ENCODE measurements around the gene MFAP1. TPM values are rescaled to one million over a fixed set of nuclear protein-coding genes. Genes with fewer than 3 reads are reported as not detected.

The MFAP1 gene
- total RNA-seq, 1 donor from 2014 or later, result 21.0 TPM

GRCh38 chr15:43800286-43801141 is 24.0 kb downstream of the MFAP1 start, which contains the start of gene HYPK:
TSS of gene HYPK (plus strand) at chr15:43800599. CDS start at chr15:43800623, 24 bp downstream.
- H3K4me1 ChIP-seq, result peaks cover 27% of the 10 kb centered on the region
- TF ChIP-seq CTCF (IDR thresholded peaks at IDR 0.05), result no peak
- DNase-seq (peak; percentile 96), ATAC-seq (peak; percentile 97)
- H3K36me3 ChIP-seq, result peaks cover 70% of the 10 kb centered on the region
- H3K9me3 ChIP-seq, result no peaks in the 10 kb centered on the region
- intact Hi-C loops (cut with DNase I), result no loop called here
- H3K4me3 ChIP-seq, result peak within 1 kb of the TSS; percentile 96
- H3K27me3 ChIP-seq, result no peaks in the 10 kb centered on the region
- peak within 1 kb of the TSS; percentile 87 for H3K27ac ChIP-seq

DNA sequence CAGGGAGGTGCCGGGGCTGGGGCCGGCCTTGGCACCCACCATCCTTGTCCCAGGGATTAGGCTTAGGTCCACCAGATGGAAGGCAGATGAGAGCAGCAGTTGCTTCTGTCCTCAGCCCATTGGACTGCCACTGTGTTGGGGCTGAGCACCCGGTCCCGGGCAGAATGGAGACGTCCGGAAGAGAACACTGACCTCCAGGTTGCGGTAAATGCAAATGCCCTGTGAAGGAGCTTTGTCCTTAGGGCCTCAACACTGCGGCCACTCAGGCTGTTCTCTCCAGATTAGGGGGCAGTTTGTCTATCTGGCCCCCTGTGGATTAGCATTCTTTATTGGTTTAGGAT is 24.6 kb downstream of the MFAP1 start, which contains the start of gene SERINC4:
SERINC4 (minus strand) TSS at position 276 of the 341 bp plus-strand sequence; CDS start at position 42, 234 bp downstream.
- H3K27me3 ChIP-seq, result no peaks in the 10 kb centered on the region
- ATAC-seq (peak; percentile 1), DNase-seq (peak; percentile 23)
- intact Hi-C loops (cut with DNase I), result no loop called here
- peaks cover 33% of the 10 kb centered on the region for H3K4me1 ChIP-seq
- H3K4me3 ChIP-seq, result peak within 1 kb of the TSS; percentile 96
- H3K27ac ChIP-seq, result peak within 1 kb of the TSS; percentile 87
- TF ChIP-seq CTCF (IDR thresholded peaks at IDR 0.05), result no peak
- no peaks in the 10 kb centered on the region for H3K9me3 ChIP-seq
- H3K36me3 ChIP-seq, result peaks cover 70% of the 10 kb centered on the region

DNA sequence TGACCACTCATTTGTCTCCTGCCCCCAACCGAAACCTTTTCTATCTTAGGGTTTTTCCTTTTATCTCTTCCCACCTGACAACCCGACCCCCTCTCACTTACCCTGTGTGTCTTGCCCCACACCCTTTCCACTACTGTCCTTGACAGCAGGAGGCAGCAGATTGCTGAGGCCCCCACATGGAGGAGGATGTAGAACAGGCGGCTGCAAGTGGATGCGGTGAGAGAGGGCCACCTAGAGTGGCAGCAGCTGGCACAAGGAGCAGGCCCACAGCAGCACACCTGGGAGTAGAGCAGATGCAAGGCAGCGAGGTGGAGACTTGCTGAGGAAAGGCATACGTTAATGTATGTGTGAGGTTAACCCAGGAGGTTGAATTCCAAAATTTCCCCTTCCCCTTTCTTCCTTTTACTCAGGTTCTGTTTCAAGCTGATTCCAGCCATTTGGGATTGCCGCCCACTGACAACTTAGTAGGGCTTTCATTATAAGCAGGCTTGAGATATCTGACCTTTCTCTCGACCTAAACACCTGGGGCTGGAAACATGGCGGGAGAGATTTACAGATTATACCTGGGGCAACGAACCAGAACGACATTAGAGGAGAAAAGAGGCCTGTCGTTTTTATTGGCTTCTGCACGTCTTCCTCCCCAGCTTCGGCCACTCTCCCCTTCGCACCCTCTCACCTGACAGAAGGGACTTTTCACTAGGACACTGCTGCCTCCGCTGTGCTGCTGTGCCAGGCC is 25.1 kb downstream of the MFAP1 start:
- Histone ChIP-seq H3K27me3 (no peaks in the 10 kb centered on the region), H3K4me1 (peaks cover 39% of the 10 kb centered on the region), H3K27ac (peak overlapping the region; percentile 87), H3K9me3 (no peaks in the 10 kb centered on the region), H3K36me3 (peaks cover 70% of the 10 kb centered on the region), H3K4me3 (no peak overlapping the region)
- DNase-seq (no peak), ATAC-seq (no peak)
- intact Hi-C loops (cut with DNase I), result no loop called here
- TF ChIP-seq CTCF (IDR thresholded peaks at IDR 0.05), result no peak

- Histone ChIP-seq H3K4me1 (peaks cover 51% of the 10 kb centered on the region), H3K27ac (no peak overlapping the region), H3K36me3 (peaks cover 55% of the 10 kb centered on the region), H3K4me3 (no peak overlapping the region), H3K9me3 (no peaks in the 10 kb centered on the region), H3K27me3 (no peaks in the 10 kb centered on the region)
- no peak for DNase-seq
- TF ChIP-seq CTCF (IDR thresholded peaks at IDR 0.05), result no peak
- intact Hi-C loops (cut with DNase I), result no loop called here
- ATAC-seq, result no peak
These were observed 27.9 kb downstream of the MFAP1 start for GRCh38 chr15:43796566-43796965.

- Histone ChIP-seq H3K4me1 (peaks cover 46% of the 10 kb centered on the region), H3K27ac (no peak overlapping the region), H3K27me3 (no peaks in the 10 kb centered on the region), H3K9me3 (no peaks in the 10 kb centered on the region), H3K4me3 (no peak overlapping the region), H3K36me3 (peaks cover 52% of the 10 kb centered on the region)
- no peak for TF ChIP-seq CTCF (IDR thresholded peaks at IDR 0.05)
- DNase-seq (no peak), ATAC-seq (no peak)
- intact Hi-C loops (cut with DNase I), result no loop called here
These were observed 28.5 kb downstream of the MFAP1 start for GRCh38 chr15:43795997-43796396.
